Activated CD4-positive, alpha-beta T cell treated with anti-CD3 and anti-CD28 coated beads, Interleukin-10, Interleukin-2, amounts not matched to agents 100 ng/mL and 50 ng/mL, durations not matched to agents 16 hours and 8 hours (primary cell): Measurements from ENCODE around the gene CST6.
"Not testable (repeated sequence)": the region's sequence is repeated elsewhere in the genome, so short reads cannot be mapped to it uniquely, and the experiment has no call there.

Source experiments
- DNase-seq: peaks from one replicate; pipeline ENCODE4 v3.0.0-alpha.2; 2020

The CST6 gene

DNA sequence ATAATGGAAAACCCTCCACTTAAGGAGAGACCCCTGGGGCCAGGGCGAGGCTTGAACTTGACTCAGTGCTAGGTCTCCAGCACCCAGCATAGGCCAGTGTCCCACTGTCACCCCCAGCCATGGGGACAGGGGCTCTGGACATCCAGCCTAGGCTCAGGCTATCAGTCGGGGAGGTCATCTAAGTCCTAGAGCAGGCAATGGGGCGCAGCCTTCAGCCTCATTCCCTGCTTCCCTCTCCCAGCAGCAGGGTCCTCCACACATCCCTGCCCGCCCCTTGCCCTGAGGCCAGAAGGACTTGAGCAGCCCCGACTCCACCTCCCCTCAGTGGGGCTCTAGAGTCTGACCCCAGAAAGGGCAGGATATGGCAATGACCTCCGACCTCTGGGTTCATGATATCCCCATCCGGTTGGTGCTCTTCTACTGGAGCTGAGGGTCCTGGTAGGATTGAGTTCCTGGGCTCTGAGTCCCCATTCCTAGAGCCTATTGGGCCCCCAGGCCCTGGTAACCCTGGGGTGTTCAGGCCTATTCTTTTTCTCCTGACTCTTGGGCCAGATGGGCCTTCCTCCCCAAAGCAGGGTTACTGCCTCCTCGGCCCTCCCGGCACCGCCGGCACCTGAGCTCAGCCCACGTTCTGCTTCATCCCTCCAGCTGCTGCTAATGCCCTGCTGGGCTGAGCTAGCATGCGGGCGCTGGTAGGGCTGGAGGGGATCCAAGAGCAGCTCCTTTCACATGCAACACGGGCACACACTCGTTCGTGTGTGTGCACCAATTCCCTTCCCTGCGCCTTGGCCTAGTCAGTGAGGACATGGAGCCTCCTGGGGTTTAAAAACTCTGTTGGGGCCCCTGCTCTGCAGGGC is 4.4 kb downstream of the CST6 start:
- DNase-seq = no peak

DNA sequence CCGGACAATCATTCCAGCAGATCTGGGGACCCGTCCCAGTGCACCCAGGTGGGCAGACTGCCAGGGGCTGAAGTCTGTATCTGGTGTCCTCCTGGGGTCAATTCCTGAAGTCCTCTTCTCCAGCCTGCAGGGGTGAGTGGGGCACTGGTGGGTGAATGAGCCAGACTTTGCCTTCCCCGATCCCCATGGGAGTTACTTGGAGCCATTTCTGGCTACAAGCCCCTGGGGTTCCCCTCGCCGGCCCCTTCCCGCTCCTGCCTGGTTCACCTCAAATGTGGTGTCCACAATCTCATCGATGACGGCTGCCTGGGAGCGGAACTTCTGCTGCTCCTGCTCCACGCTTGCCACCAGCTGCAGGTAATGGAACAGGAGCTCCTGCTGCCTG is 5.0 kb downstream of the CST6 start:
- no peak for DNase-seq

DNA sequence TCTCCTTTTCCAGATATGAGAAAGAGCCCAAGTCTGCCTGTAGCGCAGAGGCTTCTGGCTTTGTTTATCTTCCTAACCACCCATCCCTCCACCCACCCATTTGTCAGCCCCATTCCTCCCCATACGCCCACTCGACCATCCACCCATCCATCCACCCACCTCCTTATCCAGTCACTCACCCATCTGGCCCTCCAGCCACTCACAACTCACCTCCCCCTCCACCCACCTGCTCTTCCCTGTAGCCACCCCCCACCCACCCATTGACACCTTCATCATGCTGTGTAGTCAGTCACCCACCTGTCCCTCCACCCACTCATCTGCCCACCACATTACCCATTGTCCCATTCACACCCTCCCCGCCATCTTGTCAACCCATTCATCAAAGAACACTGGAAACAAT is 5.5 kb downstream of the CST6 start:
- no peak for DNase-seq

DNA sequence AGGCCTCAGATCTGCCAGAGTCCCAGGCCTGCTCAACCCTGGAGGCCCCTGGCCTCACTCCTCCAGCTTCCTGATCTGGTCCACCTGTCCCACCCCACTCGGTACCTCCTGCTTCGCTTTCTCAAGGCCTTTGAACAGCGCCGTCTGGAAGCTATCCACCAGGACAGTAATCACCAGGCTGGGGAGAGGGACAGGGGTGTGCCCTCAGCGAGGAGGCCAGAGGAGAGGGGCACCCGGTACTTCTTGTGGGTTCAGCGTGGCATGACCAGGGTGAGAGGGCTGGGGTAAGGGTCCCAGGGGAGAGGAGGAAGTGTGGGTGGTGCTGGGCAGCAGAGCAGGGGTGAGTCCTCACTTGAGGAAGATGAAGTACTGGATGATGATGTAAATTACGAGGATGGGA is 8.4 kb downstream of the CST6 start:
- no peak for DNase-seq

DNA sequence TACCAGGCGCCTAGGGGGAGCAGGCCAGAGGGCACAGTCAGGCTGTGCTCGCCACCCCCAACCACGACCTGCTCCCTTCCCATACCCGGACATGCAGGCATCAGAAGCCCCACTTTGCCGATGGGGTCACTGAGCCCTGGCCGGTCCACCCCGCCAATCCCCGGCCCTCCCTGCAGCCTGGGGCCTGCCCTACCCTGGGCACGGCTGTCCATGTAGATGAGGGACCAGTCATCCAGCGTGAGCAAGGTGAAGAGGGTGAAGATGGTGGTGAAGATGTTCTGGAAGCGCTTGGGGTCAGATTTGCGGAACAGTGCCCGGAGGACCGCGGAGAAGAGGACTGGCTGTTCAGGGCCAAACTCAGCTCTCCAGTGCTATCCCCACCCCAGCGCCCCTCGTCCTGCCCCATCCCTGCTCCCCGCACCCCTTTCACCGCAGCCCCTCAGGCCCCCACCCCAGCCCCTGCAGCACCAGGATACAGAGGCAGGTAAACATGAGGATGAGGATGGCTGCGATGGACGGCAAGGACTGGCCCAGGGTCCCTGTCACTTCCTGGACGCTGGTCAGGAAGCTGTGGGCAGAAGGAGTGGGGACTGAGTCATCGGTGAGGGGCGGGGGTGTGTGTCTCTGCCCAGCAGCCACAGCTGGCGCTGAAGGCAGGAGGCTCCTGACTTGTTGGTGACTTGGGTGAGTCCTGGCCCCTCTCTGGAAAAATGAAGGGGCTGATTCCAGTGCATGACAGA is 9.0 kb downstream of the CST6 start:
- DNase-seq = peak; percentile 63

DNA sequence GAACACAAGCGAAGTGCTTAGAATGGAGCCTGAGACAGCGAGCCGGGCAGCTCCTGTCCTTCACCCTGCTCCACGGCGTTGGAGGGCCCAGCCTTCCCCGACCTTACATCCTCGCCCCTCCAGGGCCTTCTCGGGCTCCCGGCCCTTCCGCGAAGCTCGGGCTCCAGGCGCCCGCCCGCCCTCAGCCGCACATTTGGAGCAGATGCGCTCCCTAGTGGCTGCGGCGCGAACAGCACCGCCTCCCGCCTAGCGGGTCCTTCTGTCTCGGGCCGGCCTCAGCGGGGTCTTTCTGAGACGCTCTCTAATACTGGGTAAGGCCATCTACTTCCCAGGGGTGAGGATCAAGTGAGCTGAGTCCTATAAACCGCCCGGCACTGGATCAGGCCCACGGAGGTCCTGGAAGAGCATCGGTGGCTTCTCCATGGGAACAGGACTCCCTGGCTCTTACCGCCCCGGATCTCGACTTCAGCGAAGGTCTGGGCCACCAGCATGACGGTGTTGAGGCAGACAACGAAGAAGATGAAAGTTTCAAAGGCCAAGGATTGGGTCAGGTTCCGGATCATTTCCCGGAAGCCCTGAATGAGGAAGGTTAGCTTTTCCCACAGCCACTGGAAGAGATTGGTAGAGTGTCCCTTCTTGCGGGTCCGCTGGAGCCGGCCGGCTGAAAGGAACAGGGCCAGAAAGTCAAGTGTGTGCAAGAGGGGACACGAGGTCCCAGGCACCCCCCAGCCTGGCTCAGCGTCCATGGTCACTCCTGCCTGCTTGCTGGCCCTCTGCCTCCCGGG is 10.8 kb downstream of the CST6 start:
- peak; percentile 80 for DNase-seq

DNA sequence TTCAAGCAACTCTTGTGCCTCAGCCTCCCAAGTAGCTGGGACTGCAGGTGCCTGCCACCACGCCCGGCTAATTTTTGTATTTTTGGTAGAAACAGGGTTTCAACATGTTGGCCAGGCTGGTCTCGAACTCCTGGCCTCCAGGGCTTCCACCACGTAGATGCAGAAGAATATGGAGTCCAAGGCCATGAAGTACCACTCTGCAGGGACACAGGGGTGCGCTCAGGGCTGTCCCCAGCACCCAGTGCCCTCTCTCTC is 11.3 kb downstream of the CST6 start:
- DNase-seq = not testable (repeated sequence)

DNA sequence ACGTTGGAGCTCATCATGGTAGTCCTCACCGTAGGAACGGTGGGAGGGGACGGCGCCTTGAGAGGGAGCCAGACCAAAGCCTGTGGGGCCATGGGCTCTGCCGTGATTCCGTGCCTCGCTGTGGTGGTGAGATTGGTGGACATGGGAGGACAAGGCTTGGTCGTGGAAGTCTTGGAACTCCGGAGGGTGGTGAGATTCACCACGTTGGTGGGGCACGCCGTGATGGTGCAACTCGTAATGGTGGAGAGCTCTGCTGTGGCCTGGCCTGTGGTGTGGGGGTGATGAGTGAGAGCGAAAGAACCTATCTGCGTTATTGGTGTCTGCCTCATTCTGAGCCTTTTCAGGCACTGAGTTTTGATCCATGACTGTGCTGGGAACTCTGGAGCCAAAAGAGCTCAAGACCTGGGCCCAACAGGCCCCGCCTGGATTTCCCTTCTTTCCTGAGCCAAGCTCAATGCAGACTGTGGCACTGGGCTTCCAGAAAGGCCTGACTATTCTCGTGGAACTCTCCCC is 14.3 kb downstream of the CST6 start, which contains the start of gene CATSPER1:
Gene CATSPER1 (minus strand): TSS at position 463 of the 513 bp plus-strand sequence. CDS start 100 bp downstream, at position 363.
- DNase-seq = no peak

DNA sequence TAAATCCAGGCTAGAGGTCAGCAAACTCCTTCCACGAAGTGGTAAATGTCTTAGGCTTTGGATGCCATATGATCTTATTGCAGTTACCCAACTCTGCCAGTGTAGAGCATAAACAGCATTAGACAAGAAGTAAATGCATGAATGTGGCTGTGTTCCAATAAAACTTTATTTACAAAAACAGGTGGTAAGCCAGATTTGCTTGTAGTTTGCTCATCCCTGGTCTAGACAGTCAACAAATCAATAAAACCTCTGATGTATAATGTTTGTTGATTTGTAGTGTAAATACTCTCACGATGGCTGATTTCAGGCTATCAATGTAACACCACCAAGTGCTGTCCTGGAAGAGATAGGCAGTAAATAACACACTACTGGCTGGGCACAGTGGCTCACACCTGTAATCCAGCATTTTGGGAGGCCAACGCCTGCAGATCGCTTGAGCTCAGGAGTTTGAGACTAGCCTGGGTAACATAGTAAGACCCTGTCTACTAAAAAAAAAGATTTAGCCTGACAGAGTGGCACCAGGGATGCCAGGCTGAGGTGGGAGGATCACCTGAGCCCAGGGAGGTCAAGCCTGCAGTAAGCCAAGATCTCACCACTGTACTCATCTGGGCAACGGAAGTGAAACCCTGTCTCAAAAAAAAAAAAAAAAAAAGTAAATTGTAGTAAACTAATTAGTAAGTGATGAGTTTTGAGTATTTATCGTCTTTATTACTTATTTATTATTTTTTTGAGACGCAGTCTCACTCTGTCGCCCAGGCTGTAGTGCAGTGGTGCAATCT is 21.3 kb downstream of the CST6 start:
- no peak for DNase-seq

DNA sequence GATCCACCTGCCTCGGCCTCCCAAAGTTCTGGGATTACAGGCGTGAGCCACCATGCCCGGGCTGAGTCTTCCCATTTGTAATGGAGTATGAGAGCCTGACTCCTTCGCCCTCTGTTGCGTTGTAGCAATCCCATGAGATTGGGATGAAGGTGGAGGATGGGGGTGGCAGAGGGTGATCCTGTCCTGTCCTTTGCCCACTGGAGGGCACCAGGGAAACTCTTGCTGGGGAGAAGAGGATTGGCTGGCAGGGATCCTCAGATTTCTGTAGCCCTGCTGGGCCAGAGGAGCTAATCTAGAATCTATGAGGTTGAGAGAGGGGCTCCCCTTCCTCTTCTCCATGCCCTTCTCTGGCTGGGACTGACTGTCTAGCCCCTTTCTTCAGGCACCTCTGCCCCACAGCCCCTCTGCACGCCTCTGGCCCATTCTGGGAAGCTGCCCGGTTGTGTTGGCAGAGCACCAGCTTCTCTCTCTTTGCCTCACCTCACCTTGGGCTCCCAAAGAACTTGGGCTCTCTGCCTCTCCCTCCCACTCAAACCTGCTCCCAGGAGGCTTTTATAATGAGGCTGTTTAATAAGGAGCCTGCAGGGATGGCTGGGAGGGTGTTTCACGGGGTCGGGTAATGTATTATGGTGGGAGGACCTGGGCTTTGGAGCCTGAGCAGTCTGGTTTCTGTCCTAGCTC is 24.0 kb downstream of the CST6 start:
- DNase-seq = no peak

DNA sequence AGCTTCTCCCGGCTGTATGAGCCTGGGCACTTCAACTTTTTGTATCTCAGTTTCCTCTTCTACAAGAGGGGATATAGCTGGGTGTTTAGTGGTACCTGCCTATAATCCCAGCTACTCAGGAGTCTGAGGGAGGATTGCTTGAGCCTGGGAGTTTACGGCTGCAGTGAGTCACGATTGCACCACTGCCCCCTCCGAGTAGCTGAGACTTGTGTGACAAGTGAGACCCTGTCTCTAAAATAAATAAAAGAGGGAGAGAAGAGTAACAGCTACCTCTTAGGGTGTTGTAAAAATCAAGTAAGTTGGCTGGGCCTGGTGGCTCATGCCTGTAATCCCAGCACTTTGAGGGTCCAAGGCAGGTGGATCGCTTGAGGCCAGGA is 24.5 kb downstream of the CST6 start:
- no peak for DNase-seq

DNA sequence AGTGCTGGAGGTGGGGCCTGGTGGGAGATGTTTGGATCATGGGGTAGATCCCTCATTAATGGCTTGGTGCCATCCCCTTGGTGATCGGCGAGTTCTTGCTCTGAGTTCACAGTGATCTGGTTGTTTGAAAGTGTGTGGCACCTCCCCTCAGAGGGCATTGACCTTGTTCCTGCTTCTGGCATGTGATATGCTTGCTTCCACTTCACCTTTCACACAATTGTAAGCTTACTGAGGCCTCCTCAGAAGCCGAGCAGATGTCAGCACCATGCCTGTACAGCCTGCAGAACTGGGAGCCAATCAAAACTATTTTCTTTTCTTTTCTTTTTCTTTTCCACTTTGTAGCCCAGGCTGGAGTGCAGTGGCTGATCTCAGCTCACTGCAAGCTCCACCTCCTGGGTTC is 25.5 kb downstream of the CST6 start:
- DNase-seq = no peak

DNA sequence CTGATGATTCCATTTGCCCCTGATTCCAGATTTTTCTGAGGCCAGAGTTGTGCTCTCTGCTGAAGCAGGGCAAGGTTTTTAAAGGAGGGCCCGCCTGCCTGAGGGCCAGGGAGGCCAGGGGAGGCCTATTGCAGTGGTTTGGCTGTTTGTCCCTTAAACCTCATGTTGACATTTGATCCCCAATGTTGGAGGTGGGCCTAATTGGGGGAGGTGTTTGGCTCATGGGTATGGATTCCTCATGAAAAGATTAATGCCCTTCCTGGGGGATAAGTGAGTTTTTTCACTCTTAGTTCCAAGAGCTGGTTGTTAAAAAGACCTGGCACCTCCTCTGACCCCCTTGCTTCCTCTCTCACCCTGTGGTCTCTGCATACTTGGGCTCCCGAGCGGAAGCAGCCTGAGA is 28.0 kb downstream of the CST6 start:
- DNase-seq = no peak

DNA sequence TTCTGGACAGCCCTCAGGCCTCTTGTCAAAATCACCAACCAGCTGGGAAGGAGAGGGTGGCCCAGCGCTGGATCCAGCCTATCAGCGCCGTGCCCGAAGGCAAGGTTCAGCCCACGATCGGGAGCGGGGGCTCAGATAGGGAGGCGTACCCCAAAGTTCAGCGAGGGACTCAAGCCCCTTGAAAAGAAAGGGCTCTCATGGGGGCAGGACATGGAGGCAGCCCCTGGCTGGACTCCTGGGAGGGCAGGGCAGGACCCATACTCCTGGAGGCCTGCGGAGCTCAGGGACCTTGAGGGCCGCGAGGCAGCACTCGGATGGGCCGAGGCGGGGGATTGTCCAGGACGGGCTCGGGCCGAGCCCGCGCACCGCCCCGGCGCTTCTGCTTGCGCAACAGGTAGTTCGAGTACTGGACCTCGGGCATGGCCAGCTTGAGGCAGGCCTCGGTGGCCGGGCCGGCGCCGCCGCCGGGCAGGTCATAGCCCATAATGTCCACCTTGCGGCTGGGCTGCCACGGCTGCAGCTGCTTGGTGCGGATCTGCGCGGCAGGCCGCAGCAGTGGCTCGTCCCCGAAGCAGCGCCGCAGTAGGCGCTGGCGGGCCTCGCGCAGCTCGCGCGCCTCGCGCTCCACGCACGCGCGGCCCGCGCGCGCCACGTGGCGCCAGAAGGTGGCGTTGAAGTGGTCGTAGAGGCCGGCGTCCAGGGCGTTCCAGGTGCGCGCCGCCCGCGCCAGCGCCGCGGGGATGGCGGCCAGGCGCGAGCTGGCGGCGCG is 30.6 kb downstream of the CST6 start:
- no peak for DNase-seq

DNA sequence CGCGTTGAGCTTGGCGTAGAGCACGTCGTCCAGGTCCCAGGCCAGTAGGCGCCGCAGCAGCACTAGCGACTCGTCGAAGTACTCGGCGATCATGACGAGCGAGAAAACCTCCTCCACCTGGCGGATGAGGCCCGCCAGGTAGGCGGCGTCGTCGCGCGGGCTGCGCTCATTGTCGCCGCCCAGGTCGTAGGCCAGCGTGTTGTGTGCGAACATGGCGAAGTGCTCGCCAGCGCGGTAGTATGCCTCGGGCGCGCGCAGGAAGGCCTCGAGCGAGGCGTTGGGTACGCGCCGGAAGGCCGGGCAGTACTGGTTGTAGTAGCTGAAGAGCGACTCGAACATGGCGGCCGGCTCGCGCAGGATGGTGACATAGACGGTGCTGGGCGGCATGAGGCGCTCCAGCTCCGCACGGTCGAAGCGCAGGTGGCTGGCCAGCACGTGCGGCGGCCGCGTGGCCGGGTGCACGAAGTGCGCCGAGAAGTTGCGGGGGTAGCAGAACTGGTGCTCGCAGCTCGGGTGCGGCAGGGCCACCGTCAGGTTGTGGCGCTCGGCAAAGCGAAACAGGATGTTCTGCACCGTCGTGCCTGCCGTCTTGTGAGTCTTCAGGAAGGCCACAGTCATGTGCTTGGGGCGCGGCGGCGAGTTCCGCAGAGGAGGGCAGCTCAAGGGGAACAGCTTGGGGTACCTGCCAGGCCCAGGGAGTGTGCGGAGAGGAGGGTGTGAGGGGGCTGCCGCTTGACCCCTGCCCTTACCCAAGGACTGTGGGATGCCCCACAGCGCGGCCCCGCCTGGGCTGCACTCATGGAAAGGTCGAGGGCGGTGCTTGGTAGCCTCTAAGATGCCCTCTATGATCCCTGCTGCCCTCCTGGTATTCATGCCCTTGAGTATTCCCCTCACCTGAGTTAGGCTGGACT is 31.4 kb downstream of the CST6 start:
- no peak for DNase-seq

DNA sequence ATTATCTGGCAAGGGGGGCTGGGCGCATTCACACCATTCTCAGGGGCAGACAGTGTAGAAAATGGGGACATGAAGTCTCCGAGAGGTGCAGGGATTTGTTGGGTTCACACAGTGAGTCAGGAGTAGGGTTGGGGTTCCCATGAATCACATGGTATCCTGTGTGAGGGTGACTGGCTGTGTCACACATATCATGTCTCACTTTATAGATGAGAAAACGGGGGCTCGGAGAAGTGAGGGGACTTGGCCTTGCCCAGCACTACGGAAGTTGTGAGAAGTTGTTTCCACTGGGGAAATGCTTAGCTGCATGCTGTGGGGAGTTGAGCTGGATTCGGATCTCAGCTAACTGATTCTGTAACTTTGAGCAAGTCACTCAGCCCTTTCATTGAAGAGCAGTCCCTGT is 32.9 kb downstream of the CST6 start:
- DNase-seq = peak; percentile 28

DNA sequence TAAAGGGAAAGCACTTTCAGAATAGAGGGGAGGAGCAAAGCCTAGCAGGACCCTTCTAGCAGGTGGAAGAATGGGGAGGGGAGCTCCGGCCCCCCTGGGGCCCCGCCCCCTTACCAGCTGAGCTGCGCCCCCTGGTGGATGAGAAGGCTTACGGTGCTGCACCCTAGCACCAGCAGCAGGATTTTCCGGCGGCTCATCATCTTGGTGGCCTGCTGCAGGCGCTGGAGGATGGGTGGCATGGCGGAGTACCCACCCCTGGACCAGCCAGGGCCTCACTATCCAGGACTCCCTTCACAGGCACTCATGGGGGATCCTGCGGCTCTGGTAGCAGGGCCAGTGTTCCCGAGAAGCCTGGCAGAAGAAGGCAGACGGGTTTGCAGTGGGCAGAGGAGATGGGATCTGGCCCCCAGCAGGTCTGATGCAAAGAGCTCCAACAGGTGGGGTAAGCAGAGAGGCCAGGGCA is 33.4 kb downstream of the CST6 start:
- DNase-seq = peak; percentile 87

DNA sequence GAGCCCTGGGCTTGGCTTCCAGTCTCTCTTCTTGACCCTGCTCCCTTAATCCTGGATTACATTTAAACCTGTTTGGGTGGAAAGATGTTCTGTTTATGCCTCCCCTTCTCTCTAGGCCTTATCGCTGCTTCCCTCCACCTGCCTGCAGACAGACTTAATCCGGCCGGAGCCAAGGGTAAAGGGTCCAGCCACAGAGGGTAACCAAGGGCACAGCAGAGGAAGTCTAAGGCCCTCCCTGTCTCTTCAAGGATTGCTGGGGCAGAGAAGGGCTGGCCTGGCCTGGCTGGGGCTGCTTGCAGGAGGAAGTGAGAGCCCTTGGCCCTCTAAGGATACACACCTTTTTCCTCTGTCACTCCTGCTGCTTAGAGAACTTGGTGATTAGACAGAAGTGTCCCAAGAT is 35.1 kb downstream of the CST6 start:
- no peak for DNase-seq

DNA sequence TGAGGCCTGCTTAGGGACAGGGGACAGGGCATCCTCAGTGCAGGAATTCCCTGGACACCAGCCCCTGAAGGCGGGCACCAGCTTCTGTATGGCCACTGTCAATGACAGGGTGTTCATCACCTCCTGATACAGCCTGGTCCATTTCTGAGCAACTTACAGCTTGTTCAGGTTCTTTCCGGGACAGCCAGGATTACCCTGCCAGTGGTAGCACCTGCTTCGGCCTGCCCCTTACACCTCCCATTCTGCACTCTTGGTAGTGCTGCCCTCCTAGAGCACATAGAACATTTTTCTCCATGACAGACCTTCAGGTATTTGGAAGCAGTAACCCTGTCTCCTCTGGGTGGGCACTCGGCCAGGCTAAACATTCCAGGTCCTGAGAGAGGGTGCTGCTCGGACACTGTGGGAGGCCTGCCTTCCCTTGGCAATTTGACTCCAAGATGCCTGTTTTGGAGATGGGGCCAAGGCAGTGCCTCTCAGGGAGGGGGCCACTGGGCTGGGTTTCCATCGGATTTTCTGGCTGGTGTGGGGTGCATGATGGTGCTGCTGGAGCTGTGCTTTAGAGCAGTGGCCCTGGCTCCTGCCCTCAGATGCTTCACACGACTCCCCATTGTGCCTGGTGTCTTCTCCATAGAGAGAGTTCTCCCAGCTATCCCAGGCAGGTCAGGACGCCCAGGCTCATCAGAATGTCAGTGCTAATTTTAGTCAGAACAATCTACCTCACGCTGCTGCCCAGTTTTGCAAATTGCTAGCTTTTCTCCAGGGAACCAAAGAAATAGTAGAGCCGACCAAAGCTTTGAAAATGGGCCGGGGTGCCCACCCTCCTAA is 35.9 kb downstream of the CST6 start:
- no peak for DNase-seq
